GM12873 (cell line): ENCODE data around the gene STX12.

Experiments
- CTCF ChIP-seq: IDR thresholded peaks from 2 replicates; pipeline ENCODE4 v1.5.1; 2012; ENCODE audit warnings: low read depth, mild to moderate bottlenecking, moderate library complexity, low read length, control low read depth; ENCODE audit not compliant: insufficient read depth; ENCODE audit errors: missing control alignments

The STX12 gene

GRCh38 chr1:27823784-27824183 lies 50.8 kb downstream of the STX12 start:
- no peak for TF ChIP-seq CTCF

- TF ChIP-seq CTCF, result no peak
Observed at GRCh38 chr1:27824411-27824810, 51.4 kb downstream of the STX12 start.

GRCh38 chr1:27830621-27831440 lies 57.8 kb downstream of the STX12 start, which contains the start of gene PPP1R8:
Gene PPP1R8 (plus strand): TSS chr1:27830782. CDS start chr1:27830836, 54 bp downstream.
- no peak for TF ChIP-seq CTCF

- no peak for TF ChIP-seq CTCF
Observed at GRCh38 chr1:27831568-27832410, 58.8 kb downstream of the STX12 start.

- no peak for TF ChIP-seq CTCF
Observed at GRCh38 chr1:27832762-27833161, 59.7 kb downstream of the STX12 start.

GRCh38 chr1:27833470-27833869 lies 60.5 kb downstream of the STX12 start:
- no peak for TF ChIP-seq CTCF

- no peak for TF ChIP-seq CTCF
Observed at GRCh38 chr1:27835046-27835445, 62.0 kb downstream of the STX12 start.
